Activated T-cell treated with anti-CD3 and anti-CD28 coated beads for 4 hours (primary cell): ENCODE data around the gene PPP1R16B.

Experiments
- DNase-seq: peaks from one replicate; pipeline ENCODE4 v3.0.0-alpha.2; 2020

Gene PPP1R16B

GRCh38 chr20:38828514-38829295, 23.2 kb downstream of the PPP1R16B start:
- no peak for DNase-seq

- DNase-seq = no peak
Measured at GRCh38 chr20:38829296-38829875, 23.9 kb downstream of the PPP1R16B start.

- DNase-seq = no peak
Measured at GRCh38 chr20:38830356-38830755, 24.9 kb downstream of the PPP1R16B start.

- no peak for DNase-seq
Measured at GRCh38 chr20:38831049-38831691, 25.7 kb downstream of the PPP1R16B start.

- DNase-seq = no peak
Measured at GRCh38 chr20:38831995-38832620, 26.6 kb downstream of the PPP1R16B start.

- DNase-seq = no peak
Measured at GRCh38 chr20:38833154-38833856, 27.8 kb downstream of the PPP1R16B start.

- DNase-seq = no peak
Measured at GRCh38 chr20:38833857-38834164, 28.3 kb downstream of the PPP1R16B start.

GRCh38 chr20:38834868-38835267, 29.4 kb downstream of the PPP1R16B start:
- no peak for DNase-seq

GRCh38 chr20:38835792-38836191, 30.3 kb downstream of the PPP1R16B start:
- DNase-seq = no peak

GRCh38 chr20:38836991-38837390, 31.5 kb downstream of the PPP1R16B start:
- DNase-seq = no peak

- DNase-seq = no peak
Measured at GRCh38 chr20:38838326-38838725, 32.8 kb downstream of the PPP1R16B start.

GRCh38 chr20:38839563-38839962, 34.1 kb downstream of the PPP1R16B start:
- no peak for DNase-seq

- DNase-seq = peak; percentile 45
Measured at GRCh38 chr20:38840053-38840893, 34.8 kb downstream of the PPP1R16B start.

GRCh38 chr20:38840894-38841470, 35.5 kb downstream of the PPP1R16B start:
- DNase-seq = no peak

- DNase-seq = no peak
Measured at GRCh38 chr20:38841570-38841969, 36.1 kb downstream of the PPP1R16B start.

- no peak for DNase-seq
Measured at GRCh38 chr20:38842026-38842425, 36.5 kb downstream of the PPP1R16B start.

GRCh38 chr20:38842558-38842981, 37.1 kb downstream of the PPP1R16B start:
- DNase-seq = peak; percentile 57

- DNase-seq = peak; percentile 52
Measured at GRCh38 chr20:38843346-38843745, 37.8 kb downstream of the PPP1R16B start.

- no peak for DNase-seq
Measured at GRCh38 chr20:38844963-38845362, 39.5 kb downstream of the PPP1R16B start.

- no peak for DNase-seq
Measured at GRCh38 chr20:38847840-38848239, 42.3 kb downstream of the PPP1R16B start.

- DNase-seq = no peak
Measured at GRCh38 chr20:38853759-38854158, 48.3 kb downstream of the PPP1R16B start.

- no peak for DNase-seq
Measured at GRCh38 chr20:38854654-38855066, 49.2 kb downstream of the PPP1R16B start.
